Activated CD4-positive, alpha-beta T cell treated with anti-CD3 and anti-CD28 coated beads for 48 hours (primary cell): ENCODE data around the gene COL2A1.

Source experiments
- DNase-seq: peaks from one replicate; pipeline ENCODE4 v3.0.0-alpha.2; 2020

The COL2A1 gene

GRCh38 chr12:48029491-48030172 lies 25.4 kb upstream of the COL2A1 start:
- DNase-seq: no peak

GRCh38 chr12:48028541-48029431 lies 24.5 kb upstream of the COL2A1 start:
- DNase-seq: no peak

- DNase-seq: no peak
Measured at GRCh38 chr12:48027183-48028002, 23.1 kb upstream of the COL2A1 start.

- DNase-seq: no peak
Measured at GRCh38 chr12:48026060-48026827, 22.0 kb upstream of the COL2A1 start.

GRCh38 chr12:48025281-48025680 lies 21.0 kb upstream of the COL2A1 start:
- no peak for DNase-seq

DNA sequence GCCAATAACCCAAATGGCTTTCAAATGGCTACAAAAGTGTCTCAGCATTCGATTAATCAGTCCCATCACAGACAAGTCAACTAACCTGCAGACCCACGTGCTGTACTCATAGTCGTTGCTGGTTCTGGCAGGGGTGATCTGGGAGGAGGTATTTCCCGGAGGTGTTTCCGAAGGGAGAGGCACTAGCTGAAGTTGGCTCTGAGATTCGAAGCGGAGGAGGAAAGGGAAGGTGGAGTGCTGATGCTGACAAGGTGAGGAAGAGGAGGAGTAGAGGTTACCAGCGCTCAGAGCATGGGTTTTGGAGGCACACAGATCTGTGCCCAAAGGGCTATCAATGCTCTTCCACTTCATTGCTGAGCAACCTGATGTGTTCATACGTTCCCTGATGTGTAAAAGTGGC lies 20.5 kb upstream of the COL2A1 start:
- no peak for DNase-seq

GRCh38 chr12:48023386-48023785 lies 19.1 kb upstream of the COL2A1 start:
- DNase-seq: no peak

GRCh38 chr12:48022676-48023385 lies 18.6 kb upstream of the COL2A1 start:
- DNase-seq: no peak

DNA sequence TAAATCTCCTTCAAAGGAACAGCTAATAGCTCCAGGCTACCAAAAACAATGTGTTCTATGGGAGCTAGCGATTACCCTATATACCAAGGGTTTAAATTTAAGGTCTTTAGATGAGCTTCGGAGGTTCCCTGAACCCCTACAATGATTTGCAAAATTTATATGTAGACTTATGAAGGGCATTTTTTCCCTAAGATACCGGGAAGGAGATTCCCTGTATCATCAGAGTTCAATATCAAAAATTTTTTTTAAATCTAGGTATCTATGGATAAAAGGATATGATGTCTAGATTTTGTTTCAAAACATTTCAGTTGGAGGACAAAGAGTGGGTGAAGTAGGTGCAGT lies 17.9 kb upstream of the COL2A1 start:
- no peak for DNase-seq

DNA sequence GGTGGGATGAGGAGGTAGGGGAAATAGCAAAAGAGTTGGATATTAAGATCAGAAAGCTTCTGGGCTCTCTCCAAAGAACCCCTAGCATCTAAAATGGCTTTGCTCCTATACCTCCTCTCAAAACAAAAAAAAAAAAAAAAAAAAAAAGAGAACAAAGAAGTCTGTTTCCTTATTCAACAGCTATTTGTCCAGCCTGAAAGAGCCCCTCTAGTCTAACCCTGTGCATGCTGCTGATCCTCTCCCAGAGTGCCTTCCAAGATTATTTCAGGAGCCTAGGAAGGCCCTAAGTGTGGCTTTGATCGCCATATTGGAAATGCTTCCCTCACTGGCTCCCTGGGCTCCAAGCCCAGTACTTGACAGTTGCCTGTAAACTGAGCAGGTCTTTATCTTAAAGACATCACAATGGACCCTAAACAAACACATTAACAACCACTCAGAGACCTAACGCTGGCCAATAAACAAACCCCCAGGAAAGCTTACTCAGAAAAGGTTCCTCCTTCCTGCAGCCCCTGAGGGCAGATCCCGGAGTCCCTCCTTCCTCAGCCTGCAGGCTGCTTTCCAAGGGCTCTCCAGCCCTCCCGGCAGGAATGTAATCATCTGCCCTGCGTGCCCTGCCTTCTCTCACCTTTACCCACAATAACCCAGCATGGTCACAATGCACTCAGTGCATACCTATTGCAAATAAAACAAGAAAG lies 17.4 kb upstream of the COL2A1 start:
- no peak for DNase-seq

GRCh38 chr12:48019639-48020265 lies 15.5 kb upstream of the COL2A1 start:
- DNase-seq: no peak

GRCh38 chr12:48018618-48018995 lies 14.3 kb upstream of the COL2A1 start:
- DNase-seq: no peak

DNA sequence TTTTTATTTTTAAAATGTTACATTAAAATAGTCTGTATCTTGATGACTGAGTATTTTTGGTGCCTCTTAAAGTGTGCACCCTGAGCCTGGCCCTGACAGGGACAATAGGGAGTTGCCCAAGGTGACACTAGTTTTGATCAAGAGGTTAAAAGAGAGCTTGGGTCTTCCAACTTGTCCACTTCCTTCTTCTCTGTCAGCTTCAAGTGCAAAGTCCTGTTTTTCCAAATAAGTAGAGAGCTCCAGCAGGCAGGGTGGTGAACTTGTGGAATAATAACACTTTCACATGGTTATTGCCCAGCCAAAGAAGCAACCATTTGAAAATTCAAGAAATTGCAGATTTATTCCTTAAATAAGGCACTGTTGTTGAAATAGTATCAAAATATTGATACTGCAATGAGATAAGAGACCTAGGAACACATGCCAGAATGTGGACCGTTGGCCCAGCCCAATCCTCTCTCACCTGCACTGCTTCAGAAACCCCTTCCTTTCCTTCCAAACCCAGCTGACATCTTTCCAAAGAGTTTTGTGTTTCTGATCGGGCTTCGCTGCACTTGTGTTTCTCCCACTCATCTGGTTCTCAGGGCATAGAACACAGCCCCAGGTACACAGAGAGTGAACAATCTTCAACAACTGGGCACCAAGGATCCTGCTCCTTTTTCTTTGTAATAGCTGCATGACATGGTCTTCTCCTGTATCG lies 13.8 kb upstream of the COL2A1 start:
- DNase-seq: no peak

GRCh38 chr12:48017496-48017895 lies 13.2 kb upstream of the COL2A1 start:
- DNase-seq: no peak

DNA sequence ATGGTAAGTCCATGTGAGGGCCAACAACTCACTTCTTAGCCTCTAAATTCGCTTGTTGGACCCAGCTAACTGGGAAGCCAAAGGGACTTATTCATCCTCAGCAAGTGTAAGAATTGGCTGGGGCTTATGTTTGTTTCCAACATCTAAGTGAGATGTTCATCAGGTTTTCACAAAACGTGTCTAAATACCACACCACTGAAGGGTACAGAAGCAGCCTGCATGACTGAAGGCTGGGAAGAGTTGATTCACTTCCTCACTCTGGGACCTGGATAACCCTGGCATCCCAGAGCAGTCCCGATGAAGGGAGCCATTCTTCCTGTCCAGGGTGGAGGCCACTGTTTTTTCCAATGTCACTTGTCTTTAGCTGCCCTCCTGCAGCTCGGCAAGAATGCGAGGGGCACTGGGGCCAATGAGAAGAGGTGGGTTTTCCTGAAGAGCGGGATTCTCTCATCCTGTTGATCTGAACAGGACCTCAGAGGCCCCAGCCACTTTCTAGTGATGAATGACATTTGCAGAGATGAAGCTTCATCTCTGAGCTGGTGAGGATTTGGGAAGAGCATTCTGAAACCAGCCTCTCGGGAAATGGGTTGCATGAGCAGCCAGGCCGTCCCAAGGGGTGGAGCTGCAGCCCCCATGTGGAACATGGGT lies 12.2 kb upstream of the COL2A1 start:
- no peak for DNase-seq

- DNase-seq: no peak
Measured at GRCh38 chr12:48015954-48016353, 11.7 kb upstream of the COL2A1 start.

DNA sequence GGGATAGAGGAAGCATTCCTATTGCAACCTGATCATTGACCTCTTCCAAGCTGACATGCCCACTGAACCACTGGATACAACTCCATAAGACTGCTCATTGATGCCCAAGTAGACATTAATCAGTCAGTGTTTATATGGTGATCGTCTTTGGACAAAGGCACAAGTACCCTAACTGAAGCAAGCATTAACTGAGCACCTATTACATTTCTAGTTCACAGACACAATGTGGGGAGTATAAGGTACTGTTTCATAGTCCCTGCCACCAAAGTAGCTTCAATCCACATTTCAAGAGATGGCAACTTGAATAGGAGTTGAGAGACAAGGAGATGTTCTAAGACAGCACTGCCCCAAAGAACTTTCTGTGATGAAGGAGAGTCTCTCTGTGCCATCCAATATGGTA lies 10.9 kb upstream of the COL2A1 start:
- no peak for DNase-seq

DNA sequence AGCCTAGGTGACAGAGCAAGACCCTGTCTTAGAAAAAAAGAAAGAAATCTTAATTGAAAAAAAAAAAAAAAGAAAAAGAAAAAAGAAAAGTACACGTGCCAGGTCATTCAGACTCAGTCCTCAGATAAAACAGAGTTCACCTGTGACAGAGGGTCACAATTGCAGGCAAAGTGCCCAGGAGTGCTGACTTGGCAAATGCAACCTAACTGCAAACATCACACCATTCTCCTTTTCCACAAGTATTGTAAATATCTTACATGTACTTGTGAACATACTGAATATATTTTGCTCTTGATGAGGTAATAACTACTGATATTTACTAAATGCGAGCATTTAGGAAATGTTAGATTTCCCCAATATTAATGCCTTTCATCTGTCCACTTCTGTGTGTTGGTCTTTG lies 9.0 kb upstream of the COL2A1 start:
- no peak for DNase-seq

- DNase-seq: no peak
Measured at GRCh38 chr12:48012070-48012469, 7.8 kb upstream of the COL2A1 start.
